GM12878 (cell line): Measurements from ENCODE around the gene BEST2.

Experiments
- ETV6 ChIP-seq, 2 experiments: fragments of 450-650 bp in 1 of 2; IDR thresholded peaks in 1 of 2; conservative IDR thresholded peaks in 1 of 2; 2 replicates each; pipeline ENCODE4 v1.6.1; 2014; ENCODE audit warnings: antibody characterized with exemption in 1 of 2, borderline replicate concordance in 1 of 2, low read depth in 1 of 2, mild to moderate bottlenecking in 1 of 2, moderate library complexity in 1 of 2
- EZH2 ChIP-seq: IDR thresholded peaks from 2 replicates; pipeline ENCODE4 v1.6.1; 2012; ENCODE audit warnings: low read depth, mild to moderate bottlenecking, control low read depth, inconsistent platforms, low read length, borderline replicate concordance; ENCODE audit not compliant: control insufficient read depth
- JUNB ChIP-seq: IDR thresholded peaks from 2 replicates; pipeline ENCODE4 v1.6.1; 2016; ENCODE audit warnings: antibody characterized with exemption, mild to moderate bottlenecking
- JUND ChIP-seq: IDR thresholded peaks from 2 replicates; pipeline ENCODE4 v1.6.1; 2012; ENCODE audit warnings: low read depth, mild to moderate bottlenecking, low read length, improper control_type of control experiment, moderate library complexity
- MYC ChIP-seq: IDR thresholded peaks from 2 replicates; pipeline ENCODE4 v1.6.1; 2011; ENCODE audit warnings: mild to moderate bottlenecking, low read length, moderate library complexity, inconsistent platforms; ENCODE audit not compliant: insufficient read depth, insufficient replicate concordance, insufficient read length, severe bottlenecking
- PAX8 ChIP-seq: fragments of 450-650 bp; IDR thresholded peaks from 2 replicates; pipeline ENCODE4 v1.6.1; 2017; ENCODE audit warnings: mild to moderate bottlenecking, moderate library complexity
- SIN3A ChIP-seq: IDR thresholded peaks from 2 replicates; pipeline ENCODE4 v1.6.1; 2012; ENCODE audit warnings: low read depth, low read length, improper control_type of control experiment
- TCF7 ChIP-seq: IDR thresholded peaks from 2 replicates; pipeline ENCODE4 v1.6.1; 2014; ENCODE audit warnings: antibody characterized with exemption, borderline replicate concordance
- TF ChIP-seq, protein P1 (sequence below): IDR thresholded peaks from 2 replicates; pipeline ENCODE4 v1.6.1; 2011; ENCODE audit warnings: low read depth, low read length, improper control_type of control experiment, borderline replicate concordance
- TF ChIP-seq, protein P2 (sequence below): IDR thresholded peaks from 2 replicates; pipeline ENCODE4 v1.6.1; 2012; ENCODE audit warnings: improper control_type of control experiment, low read depth, low read length; ENCODE audit not compliant: insufficient replicate concordance
- TF ChIP-seq, protein P3 (sequence below), 3 experiments: IDR thresholded peaks in 2 of 3; conservative IDR thresholded peaks in 1 of 3; 2 replicates each; pipeline ENCODE4 v1.5.1; 2011; ENCODE audit warnings: low read depth in 3 of 3, low read length in 3 of 3, mild to moderate bottlenecking in 3 of 3, control low read depth in 2 of 3, moderate library complexity in 2 of 3, inconsistent platforms in 1 of 3, mixed read lengths in 1 of 3; ENCODE audit not compliant: control insufficient read depth in 2 of 3, insufficient read depth in 1 of 3; ENCODE audit errors: extremely low read depth in 1 of 3

DNA sequence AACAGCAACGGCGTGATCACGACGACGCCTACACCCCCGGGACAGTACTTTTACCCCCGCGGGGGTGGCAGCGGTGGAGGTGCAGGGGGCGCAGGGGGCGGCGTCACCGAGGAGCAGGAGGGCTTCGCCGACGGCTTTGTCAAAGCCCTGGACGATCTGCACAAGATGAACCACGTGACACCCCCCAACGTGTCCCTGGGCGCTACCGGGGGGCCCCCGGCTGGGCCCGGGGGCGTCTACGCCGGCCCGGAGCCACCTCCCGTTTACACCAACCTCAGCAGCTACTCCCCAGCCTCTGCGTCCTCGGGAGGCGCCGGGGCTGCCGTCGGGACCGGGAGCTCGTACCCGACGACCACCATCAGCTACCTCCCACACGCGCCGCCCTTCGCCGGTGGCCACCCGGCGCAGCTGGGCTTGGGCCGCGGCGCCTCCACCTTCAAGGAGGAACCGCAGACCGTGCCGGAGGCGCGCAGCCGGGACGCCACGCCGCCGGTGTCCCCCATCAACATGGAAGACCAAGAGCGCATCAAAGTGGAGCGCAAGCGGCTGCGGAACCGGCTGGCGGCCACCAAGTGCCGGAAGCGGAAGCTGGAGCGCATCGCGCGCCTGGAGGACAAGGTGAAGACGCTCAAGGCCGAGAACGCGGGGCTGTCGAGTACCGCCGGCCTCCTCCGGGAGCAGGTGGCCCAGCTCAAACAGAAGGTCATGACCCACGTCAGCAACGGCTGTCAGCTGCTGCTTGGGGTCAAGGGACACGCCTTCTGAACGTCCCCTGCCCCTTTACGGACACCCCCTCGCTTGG is 40.7 kb downstream of the BEST2 start:
- TF ChIP-seq, protein P1, sequence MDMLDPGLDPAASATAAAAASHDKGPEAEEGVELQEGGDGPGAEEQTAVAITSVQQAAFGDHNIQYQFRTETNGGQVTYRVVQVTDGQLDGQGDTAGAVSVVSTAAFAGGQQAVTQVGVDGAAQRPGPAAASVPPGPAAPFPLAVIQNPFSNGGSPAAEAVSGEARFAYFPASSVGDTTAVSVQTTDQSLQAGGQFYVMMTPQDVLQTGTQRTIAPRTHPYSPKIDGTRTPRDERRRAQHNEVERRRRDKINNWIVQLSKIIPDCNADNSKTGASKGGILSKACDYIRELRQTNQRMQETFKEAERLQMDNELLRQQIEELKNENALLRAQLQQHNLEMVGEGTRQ, result no peak; the same call in 1 of the 2 replicates
- TF ChIP-seq TCF7 (no peak), PAX8 (no peak), SIN3A (peak; percentile 72; the same call in 1 of the 2 replicates), JUND (no peak), MYC (no peak), JUNB (no peak), ETV6 (conservative IDR thresholded peaks at IDR 0.05 in 1 of 2, IDR thresholded peaks at IDR 0.05 in 1 of 2; ENCODE audit: borderline replicate concordance in 1 of 2, low read depth in 1 of 2) (no peak), EZH2 (no peak)
- TF ChIP-seq, protein P2, sequence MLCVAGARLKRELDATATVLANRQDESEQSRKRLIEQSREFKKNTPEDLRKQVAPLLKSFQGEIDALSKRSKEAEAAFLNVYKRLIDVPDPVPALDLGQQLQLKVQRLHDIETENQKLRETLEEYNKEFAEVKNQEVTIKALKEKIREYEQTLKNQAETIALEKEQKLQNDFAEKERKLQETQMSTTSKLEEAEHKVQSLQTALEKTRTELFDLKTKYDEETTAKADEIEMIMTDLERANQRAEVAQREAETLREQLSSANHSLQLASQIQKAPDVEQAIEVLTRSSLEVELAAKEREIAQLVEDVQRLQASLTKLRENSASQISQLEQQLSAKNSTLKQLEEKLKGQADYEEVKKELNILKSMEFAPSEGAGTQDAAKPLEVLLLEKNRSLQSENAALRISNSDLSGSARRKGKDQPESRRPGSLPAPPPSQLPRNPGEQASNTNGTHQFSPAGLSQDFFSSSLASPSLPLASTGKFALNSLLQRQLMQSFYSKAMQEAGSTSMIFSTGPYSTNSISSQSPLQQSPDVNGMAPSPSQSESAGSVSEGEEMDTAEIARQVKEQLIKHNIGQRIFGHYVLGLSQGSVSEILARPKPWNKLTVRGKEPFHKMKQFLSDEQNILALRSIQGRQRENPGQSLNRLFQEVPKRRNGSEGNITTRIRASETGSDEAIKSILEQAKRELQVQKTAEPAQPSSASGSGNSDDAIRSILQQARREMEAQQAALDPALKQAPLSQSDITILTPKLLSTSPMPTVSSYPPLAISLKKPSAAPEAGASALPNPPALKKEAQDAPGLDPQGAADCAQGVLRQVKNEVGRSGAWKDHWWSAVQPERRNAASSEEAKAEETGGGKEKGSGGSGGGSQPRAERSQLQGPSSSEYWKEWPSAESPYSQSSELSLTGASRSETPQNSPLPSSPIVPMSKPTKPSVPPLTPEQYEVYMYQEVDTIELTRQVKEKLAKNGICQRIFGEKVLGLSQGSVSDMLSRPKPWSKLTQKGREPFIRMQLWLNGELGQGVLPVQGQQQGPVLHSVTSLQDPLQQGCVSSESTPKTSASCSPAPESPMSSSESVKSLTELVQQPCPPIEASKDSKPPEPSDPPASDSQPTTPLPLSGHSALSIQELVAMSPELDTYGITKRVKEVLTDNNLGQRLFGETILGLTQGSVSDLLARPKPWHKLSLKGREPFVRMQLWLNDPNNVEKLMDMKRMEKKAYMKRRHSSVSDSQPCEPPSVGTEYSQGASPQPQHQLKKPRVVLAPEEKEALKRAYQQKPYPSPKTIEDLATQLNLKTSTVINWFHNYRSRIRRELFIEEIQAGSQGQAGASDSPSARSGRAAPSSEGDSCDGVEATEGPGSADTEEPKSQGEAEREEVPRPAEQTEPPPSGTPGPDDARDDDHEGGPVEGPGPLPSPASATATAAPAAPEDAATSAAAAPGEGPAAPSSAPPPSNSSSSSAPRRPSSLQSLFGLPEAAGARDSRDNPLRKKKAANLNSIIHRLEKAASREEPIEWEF, result no peak
- TF ChIP-seq, protein P3, sequence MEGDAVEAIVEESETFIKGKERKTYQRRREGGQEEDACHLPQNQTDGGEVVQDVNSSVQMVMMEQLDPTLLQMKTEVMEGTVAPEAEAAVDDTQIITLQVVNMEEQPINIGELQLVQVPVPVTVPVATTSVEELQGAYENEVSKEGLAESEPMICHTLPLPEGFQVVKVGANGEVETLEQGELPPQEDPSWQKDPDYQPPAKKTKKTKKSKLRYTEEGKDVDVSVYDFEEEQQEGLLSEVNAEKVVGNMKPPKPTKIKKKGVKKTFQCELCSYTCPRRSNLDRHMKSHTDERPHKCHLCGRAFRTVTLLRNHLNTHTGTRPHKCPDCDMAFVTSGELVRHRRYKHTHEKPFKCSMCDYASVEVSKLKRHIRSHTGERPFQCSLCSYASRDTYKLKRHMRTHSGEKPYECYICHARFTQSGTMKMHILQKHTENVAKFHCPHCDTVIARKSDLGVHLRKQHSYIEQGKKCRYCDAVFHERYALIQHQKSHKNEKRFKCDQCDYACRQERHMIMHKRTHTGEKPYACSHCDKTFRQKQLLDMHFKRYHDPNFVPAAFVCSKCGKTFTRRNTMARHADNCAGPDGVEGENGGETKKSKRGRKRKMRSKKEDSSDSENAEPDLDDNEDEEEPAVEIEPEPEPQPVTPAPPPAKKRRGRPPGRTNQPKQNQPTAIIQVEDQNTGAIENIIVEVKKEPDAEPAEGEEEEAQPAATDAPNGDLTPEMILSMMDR (IDR thresholded peaks at IDR 0.05 in 2 of 3, conservative IDR thresholded peaks at IDR 0.05 in 1 of 3; ENCODE audit: control insufficient read depth in 2 of 3, extremely low read depth in 1 of 3, insufficient read depth in 1 of 3, low read depth in 3 of 3, low read length in 3 of 3), result no peak
